ENCODE measurements around the gene CLRN1. TPM values are rescaled to one million over a fixed set of nuclear protein-coding genes. Genes with fewer than 3 reads are reported as not detected.

The CLRN1 gene
- total RNA-seq: not detected

GRCh38 chr3:150972366-150973071, at the start of gene CLRN1:
CLRN1 (minus strand) TSS chr3:150972727; CDS start chr3:150972708, 19 bp downstream.
- Histone ChIP-seq H3K4me3 (no peak within 1 kb of the TSS), H3K27ac (no peak within 1 kb of the TSS), H3K9me3 (no peaks in the 10 kb centered on the region), H3K27me3 (peaks cover 8% of the 10 kb centered on the region), H3K36me3 (no peaks in the 10 kb centered on the region), H3K4me1 (no peaks in the 10 kb centered on the region)
- no peak for DNase-seq (ENCODE audit: low spot score in 2 of 2)
- WGBS: 55% methylated on average over 18 of the region's 18 CpGs
- no peak for TF ChIP-seq EP300 (IDR thresholded peaks at IDR 0.05)
- TF ChIP-seq POLR2A (IDR thresholded peaks at IDR 0.05): no peak
- no peak for TF ChIP-seq CTCF (IDR thresholded peaks at IDR 0.05)
- no peak for TF ChIP-seq POLR2AphosphoS5 (IDR thresholded peaks at IDR 0.05)

- Histone ChIP-seq H3K36me3 (no peaks in the 10 kb centered on the region), H3K9me3 (no peaks in the 10 kb centered on the region), H3K27me3 (peaks cover 12% of the 10 kb centered on the region), H3K27ac (no peak overlapping the region), H3K4me1 (peaks cover under 1% of the 10 kb centered on the region), H3K4me3 (no peak overlapping the region)
- 72% methylated on average over 2 of the region's 2 CpGs for WGBS
- no peak for DNase-seq (ENCODE audit: low spot score in 2 of 2)
- TF ChIP-seq POLR2AphosphoS5 (IDR thresholded peaks at IDR 0.05) (no peak), EP300 (IDR thresholded peaks at IDR 0.05) (no peak), POLR2A (IDR thresholded peaks at IDR 0.05) (no peak), CTCF (IDR thresholded peaks at IDR 0.05) (no peak)
Observed at GRCh38 chr3:151016478-151016795, 43.9 kb upstream of the CLRN1 start.

- Histone ChIP-seq H3K9me3 (no peaks in the 10 kb centered on the region), H3K4me3 (no peak overlapping the region), H3K27ac (no peak overlapping the region), H3K36me3 (no peaks in the 10 kb centered on the region), H3K4me1 (peaks cover 3% of the 10 kb centered on the region), H3K27me3 (peaks cover 9% of the 10 kb centered on the region)
- no peak for TF ChIP-seq CTCF (IDR thresholded peaks at IDR 0.05)
- TF ChIP-seq EP300 (IDR thresholded peaks at IDR 0.05): no peak
- TF ChIP-seq POLR2AphosphoS5 (IDR thresholded peaks at IDR 0.05): no peak
- TF ChIP-seq POLR2A (IDR thresholded peaks at IDR 0.05): no peak
- 46% methylated on average over 3 of the region's 3 CpGs for WGBS
- no peak for DNase-seq (ENCODE audit: low spot score in 2 of 2)
Observed at GRCh38 chr3:151015767-151016477, 43.4 kb upstream of the CLRN1 start.

- no peaks in the 10 kb centered on the region for H3K36me3 ChIP-seq
- no peak overlapping the region for H3K4me3 ChIP-seq
- no peaks in the 10 kb centered on the region for H3K9me3 ChIP-seq
- TF ChIP-seq POLR2AphosphoS5 (IDR thresholded peaks at IDR 0.05): no peak
- no peak for TF ChIP-seq POLR2A (IDR thresholded peaks at IDR 0.05)
- TF ChIP-seq CTCF (IDR thresholded peaks at IDR 0.05): no peak
- no peak for TF ChIP-seq EP300 (IDR thresholded peaks at IDR 0.05)
- peaks cover 9% of the 10 kb centered on the region for H3K27me3 ChIP-seq
- no peak for DNase-seq (ENCODE audit: low spot score in 2 of 2)
- no peak overlapping the region for H3K27ac ChIP-seq
- 92% methylated on average over 5 of the region's 5 CpGs for WGBS
- H3K4me1 ChIP-seq: peaks cover 3% of the 10 kb centered on the region
Observed at GRCh38 chr3:151015181-151015580, 42.7 kb upstream of the CLRN1 start.

- Histone ChIP-seq H3K27me3 (peaks cover 8% of the 10 kb centered on the region), H3K4me1 (peaks cover 3% of the 10 kb centered on the region), H3K36me3 (no peaks in the 10 kb centered on the region), H3K4me3 (no peak overlapping the region), H3K27ac (no peak overlapping the region), H3K9me3 (no peaks in the 10 kb centered on the region)
- no peak for DNase-seq (ENCODE audit: low spot score in 2 of 2)
- TF ChIP-seq CTCF (IDR thresholded peaks at IDR 0.05) (no peak), POLR2AphosphoS5 (IDR thresholded peaks at IDR 0.05) (no peak), EP300 (IDR thresholded peaks at IDR 0.05) (no peak), POLR2A (IDR thresholded peaks at IDR 0.05) (no peak)
- 69% methylated on average over 4 of the region's 4 CpGs for WGBS
Observed at GRCh38 chr3:151014501-151015018, 42.0 kb upstream of the CLRN1 start.
